Anterior cingulate cortex (tissue), 58 donors: Measurements from ENCODE around the gene GPR82.
A peak's percentile ranks its signal among the peaks of the same experiment; 100 is the strongest.
"Not testable (repeated sequence)": the region's sequence is repeated elsewhere in the genome, so short reads cannot be mapped to it uniquely, and the experiment has no call there.

ENCODE experiments used
- DNase-seq, 58 donors: peaks; one replicate each; lab custom pipeline; 2025; lab: John Stamatoyannopoulos, UW

The GPR82 gene

DNA sequence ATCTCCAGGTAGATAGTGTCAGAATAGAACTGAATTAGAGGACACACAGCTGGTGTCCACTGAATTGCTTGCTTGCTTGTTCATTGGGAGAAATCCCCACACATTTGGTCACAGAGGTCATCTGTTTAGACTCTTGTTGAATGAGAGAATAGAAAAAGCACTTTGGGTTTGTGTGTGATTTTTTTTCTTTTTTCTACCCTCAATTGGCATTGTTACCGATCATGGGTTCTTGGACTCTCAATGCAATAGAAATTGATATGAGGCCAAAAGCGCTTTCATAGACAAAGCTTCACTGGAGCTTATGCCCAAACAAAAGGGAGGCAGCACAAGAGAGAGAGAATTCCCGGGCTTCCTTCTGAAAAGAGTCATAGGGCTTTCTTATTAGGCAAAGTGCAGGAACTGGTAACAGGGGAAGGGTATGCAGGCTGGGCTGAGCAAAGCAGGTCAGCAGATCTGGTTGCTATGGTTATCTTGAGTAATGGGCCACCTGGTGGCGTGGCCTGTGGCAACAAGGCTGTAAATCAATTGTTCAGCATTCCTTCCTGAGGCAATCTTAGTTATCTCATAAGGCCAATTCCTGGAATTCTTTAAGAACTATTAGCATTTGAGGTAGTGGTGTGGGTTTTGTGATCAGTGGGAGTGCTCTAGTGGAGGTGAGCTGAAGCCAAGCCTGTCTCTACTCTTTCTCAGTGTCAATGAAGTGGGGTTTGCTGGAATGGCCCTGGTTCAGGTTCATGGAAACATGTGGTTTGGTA, 5.3 kb upstream of the GPR82 start:
- DNase-seq = peak in 5 of 58 donors; percentile 3 to 24 (median 5)

DNA sequence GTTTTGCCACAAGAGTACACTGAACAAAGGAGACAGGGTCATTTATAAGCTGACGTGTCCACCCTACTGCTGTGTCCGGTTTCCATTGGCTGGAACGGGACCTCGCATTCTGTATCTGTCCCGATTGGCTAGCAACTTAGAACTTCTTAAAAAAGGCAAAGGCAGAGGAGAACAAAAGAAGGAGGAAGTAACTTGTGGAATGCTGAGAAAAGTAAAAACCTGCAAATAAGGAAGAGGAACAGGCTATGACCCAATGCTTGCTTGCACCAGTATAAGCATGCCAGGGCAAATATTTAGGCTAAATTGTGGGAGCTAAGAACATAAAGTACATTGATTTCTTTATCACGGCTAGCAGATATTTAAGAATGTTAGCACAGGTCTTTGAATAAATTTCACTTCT, 4.4 kb upstream of the GPR82 start:
- not testable (repeated sequence) for DNase-seq

- DNase-seq = no peak
Observed at GRCh38 chrX:41720125-41720779, 3.7 kb upstream of the GPR82 start.

GRCh38 chrX:41721590-41721989, 2.4 kb upstream of the GPR82 start:
- no peak for DNase-seq

DNA sequence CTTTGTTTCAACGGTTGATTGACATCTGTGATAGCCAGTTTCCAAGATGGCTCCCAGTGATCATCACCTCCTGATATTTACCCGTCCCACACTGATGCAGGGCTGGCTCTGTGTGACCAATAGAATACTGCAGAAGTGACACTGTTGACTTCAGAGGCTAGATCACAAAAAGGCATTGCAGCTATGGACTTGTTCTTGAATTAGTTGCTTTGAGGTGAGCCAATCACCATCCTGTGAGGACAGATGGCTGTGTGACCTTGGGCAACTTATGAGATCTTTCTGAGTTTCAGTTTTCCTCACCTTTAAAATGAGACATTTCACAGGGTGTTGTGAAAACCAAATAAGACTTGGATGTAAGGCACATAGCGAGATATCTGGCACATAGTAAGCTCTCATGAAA, 1.8 kb upstream of the GPR82 start:
- DNase-seq = no peak

DNA sequence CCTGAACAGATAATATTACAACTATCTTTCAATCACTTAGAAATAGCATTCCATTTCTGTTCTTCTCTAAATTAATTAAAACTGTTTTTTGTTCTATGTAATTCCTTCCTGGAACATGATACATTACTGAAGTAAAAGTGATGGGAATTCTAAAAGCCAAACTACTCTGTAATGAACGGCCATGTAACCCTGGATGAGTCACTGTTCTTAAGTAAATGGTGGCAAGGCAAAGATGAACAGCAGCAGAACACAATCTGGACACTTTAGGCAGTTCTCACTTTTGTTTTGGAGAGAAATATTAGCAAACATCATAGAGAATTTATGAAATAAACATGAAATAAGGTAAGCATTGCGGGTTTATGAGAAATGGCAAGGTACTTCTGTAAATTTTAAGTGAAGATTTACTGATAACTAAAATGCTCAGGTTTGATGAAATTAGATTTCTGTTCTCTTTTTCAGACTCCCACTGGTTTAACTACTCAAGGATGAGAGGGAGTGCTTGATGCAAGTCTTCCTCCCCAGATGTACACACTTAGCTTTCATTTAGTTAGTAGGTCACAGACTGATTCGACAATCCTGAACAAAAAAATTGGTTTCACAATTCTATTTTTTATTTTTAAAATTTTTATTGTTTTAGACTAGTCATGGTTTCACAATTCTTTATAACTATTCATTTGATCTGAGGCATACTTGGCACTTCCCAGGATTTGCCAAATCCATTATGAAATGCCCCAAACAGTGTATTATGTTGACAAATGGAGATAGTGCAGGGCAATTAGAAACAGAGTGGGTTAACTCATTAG, 964 bp upstream of the GPR82 start:
- no peak for DNase-seq

DNA sequence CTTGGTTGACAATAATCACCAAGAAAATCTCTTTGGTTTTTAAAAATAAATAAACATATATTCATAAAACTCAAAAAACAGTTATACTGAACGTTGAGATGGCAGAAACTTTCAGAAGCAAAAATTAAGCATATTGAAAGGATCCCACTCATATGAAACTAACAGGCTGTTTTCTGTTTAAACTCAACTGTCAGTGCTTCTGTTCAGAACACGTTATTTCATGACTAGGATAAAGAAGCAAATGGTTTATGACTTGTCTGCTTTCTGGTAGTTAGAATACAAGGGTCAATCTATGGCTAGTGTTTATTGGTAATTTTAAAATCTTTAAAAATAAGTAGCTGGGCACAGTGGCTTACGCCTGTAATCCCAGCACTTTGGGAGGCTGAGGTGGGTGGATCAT, 4.1 kb downstream of the GPR82 start:
- no peak for DNase-seq

GRCh38 chrX:41730081-41730480, 6.1 kb downstream of the GPR82 start:
- DNase-seq = no peak

- no peak for DNase-seq
Observed at GRCh38 chrX:41732260-41732659, 8.3 kb downstream of the GPR82 start.

GRCh38 chrX:41733939-41734338, 10.0 kb downstream of the GPR82 start:
- DNase-seq = peak in 1 of 58 donors; percentile 3

DNA sequence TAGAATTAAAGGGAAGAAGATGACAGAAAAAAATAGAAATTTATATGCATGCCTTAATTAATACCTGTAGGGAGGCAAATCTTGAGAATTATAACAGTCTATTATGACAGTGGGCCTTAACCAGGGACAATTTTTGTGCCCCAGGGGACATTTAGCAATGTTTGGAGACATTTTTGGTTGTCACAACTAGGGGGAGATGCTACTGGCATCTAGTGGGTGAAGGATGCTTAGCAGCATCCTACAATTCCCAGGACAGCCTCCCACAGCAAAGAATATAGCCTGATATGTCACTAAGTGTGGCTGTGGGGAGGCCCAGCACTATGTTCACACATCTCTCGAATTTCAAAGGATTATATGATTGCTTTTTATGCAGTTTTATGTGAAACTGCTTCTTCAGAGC, 10.5 kb downstream of the GPR82 start:
- peak in 6 of 58 donors; percentile 1 to 6 (median 2) for DNase-seq

DNA sequence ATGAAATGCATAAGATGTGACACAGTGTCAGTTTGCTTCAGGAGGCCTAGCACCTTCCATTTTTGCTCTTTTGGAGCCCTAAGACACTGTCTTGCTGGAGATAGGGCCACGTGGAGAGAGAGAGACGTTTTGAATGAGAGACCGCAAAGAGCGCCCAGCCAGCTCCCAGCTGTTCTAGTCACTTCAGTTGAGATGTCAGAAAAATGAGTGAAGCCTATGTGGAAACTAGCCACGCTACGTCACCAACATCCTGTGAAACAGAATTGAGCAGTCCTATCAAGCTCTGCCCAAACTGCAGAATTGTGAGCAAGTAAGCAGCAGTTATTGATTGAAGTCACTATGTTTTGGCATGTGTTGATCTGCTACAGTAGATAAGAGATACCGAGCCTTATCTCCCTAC, 13.1 kb downstream of the GPR82 start:
- DNase-seq = no peak

GRCh38 chrX:41739871-41740270, 15.9 kb downstream of the GPR82 start:
- DNase-seq = no peak

DNA sequence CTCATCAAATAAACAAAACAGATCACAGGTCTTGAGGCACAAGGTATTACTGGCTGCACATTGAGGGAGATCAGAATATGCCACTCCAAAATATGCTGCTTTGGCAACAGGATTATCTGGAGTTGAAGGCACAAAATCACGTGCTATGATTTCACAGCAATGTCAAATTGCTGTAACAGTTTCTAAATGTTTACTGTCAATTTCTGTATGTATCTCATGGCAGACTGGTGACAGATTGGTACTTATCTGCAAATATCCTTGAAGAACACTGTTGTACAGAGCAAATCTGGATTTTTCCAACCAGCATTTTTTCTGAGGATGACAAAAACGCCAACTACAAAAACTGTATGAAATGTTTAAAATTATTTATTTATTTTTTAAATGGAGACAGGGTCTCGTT, 26.7 kb downstream of the GPR82 start:
- DNase-seq = no peak

GRCh38 chrX:41758401-41758800, 34.4 kb downstream of the GPR82 start:
- no peak for DNase-seq

- no peak for DNase-seq
Observed at GRCh38 chrX:41759817-41760216, 35.8 kb downstream of the GPR82 start.

DNA sequence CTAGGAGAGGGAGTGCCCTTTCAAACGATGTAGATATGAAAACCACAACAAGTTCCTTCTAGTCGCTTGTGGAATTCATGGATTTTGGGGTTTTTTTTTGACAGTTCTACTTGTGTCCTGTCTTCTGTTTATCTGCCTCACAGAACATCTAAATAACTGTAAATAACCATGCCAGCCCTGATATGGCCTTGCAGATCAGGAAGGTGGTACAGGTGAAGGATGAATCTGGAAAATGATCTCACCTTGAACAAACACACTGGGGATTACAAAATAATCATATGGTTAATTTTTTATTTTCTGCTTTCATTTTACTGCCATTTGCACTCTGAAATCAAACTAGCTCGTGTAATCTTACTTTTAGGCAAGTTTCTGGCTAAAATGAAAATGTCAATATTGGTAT, 37.2 kb downstream of the GPR82 start:
- DNase-seq = no peak

- no peak for DNase-seq
Observed at GRCh38 chrX:41761702-41762101, 37.7 kb downstream of the GPR82 start.

GRCh38 chrX:41779030-41779564, 55.1 kb downstream of the GPR82 start:
- no peak for DNase-seq
